Parathyroid adenoma (tissue), 2 donors: Measurements from ENCODE around the gene CHAF1A.

Experiments
- H2AFZ ChIP-seq: fragments of 300-600 bp; sonication (generic); one replicate; pipeline ENCODE4 v1.7.0; 2017; ENCODE audit warnings: antibody characterized with exemption, mild to moderate bottlenecking
- H3K27ac ChIP-seq: fragments of 300-600 bp; sonication (generic); one replicate; pipeline ENCODE4 v1.7.0; 2017
- H3K27me3 ChIP-seq: fragments of 300-600 bp; sonication (generic); one replicate; pipeline ENCODE4 v1.7.0; 2017; ENCODE audit warnings: low read length; ENCODE audit not compliant: control insufficient read depth, insufficient read depth
- H3K36me3 ChIP-seq: fragments of 300-600 bp; sonication (generic); one replicate; pipeline ENCODE4 v1.7.0; 2017; ENCODE audit warnings: low read length; ENCODE audit not compliant: control insufficient read depth, insufficient read depth
- H3K4me1 ChIP-seq: fragments of 300-600 bp; sonication (generic); one replicate; pipeline ENCODE4 v1.7.0; 2017; ENCODE audit warnings: control low read depth
- H3K4me2 ChIP-seq: fragments of 300-600 bp; sonication (generic); one replicate; pipeline ENCODE4 v1.7.0; 2017; ENCODE audit warnings: low read length
- H3K4me3 ChIP-seq: fragments of 300-600 bp; sonication (generic); one replicate; pipeline ENCODE4 v1.7.0; 2017; ENCODE audit warnings: low read depth, low read length
- H3K79me2 ChIP-seq: fragments of 300-600 bp; sonication (generic); one replicate; pipeline ENCODE4 v1.7.0; 2017; ENCODE audit warnings: control low read depth
- H3K9ac ChIP-seq: fragments of 300-600 bp; sonication (generic); one replicate; pipeline ENCODE4 v1.7.0; 2017; ENCODE audit warnings: mild to moderate bottlenecking
- H3K9me3 ChIP-seq: fragments of 300-600 bp; sonication (generic); one replicate; pipeline ENCODE4 v1.7.0; 2017; ENCODE audit warnings: low read length; ENCODE audit not compliant: control insufficient read depth
- CTCF ChIP-seq: fragments of 300-600 bp; sonication (generic); IDR thresholded peaks from one replicate; pipeline ENCODE4 v1.7.0; 2017; ENCODE audit warnings: antibody characterized with exemption, mild to moderate bottlenecking
- donor health status: primary hyperparathyroidism.

The CHAF1A gene

GRCh38 chr19:4453232-4454179 lies 51.1 kb downstream of the CHAF1A start:
- Histone ChIP-seq H3K9ac (no peak overlapping the region), H2AFZ (no peak overlapping the region), H3K9me3 (no peaks in the 10 kb centered on the region), H3K4me3 (no peak overlapping the region), H3K4me1 (peaks cover 10% of the 10 kb centered on the region), H3K79me2 (peaks cover 16% of the 10 kb centered on the region), H3K4me2 (no peak overlapping the region), H3K36me3 (no peaks in the 10 kb centered on the region), H3K27me3 (no peaks in the 10 kb centered on the region), H3K27ac (no peak overlapping the region)
- no peak for TF ChIP-seq CTCF

GRCh38 chr19:4454747-4455718 lies 52.6 kb downstream of the CHAF1A start:
- Histone ChIP-seq H3K4me3 (no peak overlapping the region), H3K36me3 (no peaks in the 10 kb centered on the region), H3K9ac (no peak overlapping the region)

GRCh38 chr19:4455719-4456475 lies 53.5 kb downstream of the CHAF1A start:
- Histone ChIP-seq H3K27ac (peak overlapping the region; percentile 72), H3K9ac (no peak overlapping the region), H3K36me3 (no peaks in the 10 kb centered on the region), H3K27me3 (no peaks in the 10 kb centered on the region), H3K79me2 (peaks cover 16% of the 10 kb centered on the region), H3K4me2 (peak overlapping the region; percentile 77), H3K9me3 (no peaks in the 10 kb centered on the region), H2AFZ (no peak overlapping the region), H3K4me1 (peaks cover 10% of the 10 kb centered on the region), H3K4me3 (peak overlapping the region; percentile 71)
- TF ChIP-seq CTCF, result no peak

More at GRCh38 chr19:4454747-4455718, 52.6 kb downstream of the CHAF1A start:
- Histone ChIP-seq H3K27me3 (no peaks in the 10 kb centered on the region), H3K4me2 (peak overlapping the region; percentile 77), H3K79me2 (peaks cover 16% of the 10 kb centered on the region), H2AFZ (no peak overlapping the region), H3K27ac (peak overlapping the region; percentile 3), H3K9me3 (no peaks in the 10 kb centered on the region), H3K4me1 (peaks cover 10% of the 10 kb centered on the region)
- TF ChIP-seq CTCF, result no peak

GRCh38 chr19:4456476-4456842 lies 54.0 kb downstream of the CHAF1A start:
- Histone ChIP-seq H3K9ac (no peak overlapping the region), H3K79me2 (peaks cover 16% of the 10 kb centered on the region), H3K4me2 (peak overlapping the region; percentile 77), H3K4me3 (peak overlapping the region; percentile 71), H2AFZ (peak overlapping the region; percentile 64), H3K27ac (peak overlapping the region; percentile 72), H3K4me1 (peaks cover 10% of the 10 kb centered on the region), H3K27me3 (no peaks in the 10 kb centered on the region), H3K9me3 (no peaks in the 10 kb centered on the region), H3K36me3 (no peaks in the 10 kb centered on the region)
- no peak for TF ChIP-seq CTCF
